ENCODE data around the gene HIKESHI.

GRCh38 chr11:86380295-86381059, 78.4 kb downstream of the HIKESHI start:
- TF ChIP-seq CTCF (IDR thresholded peaks at IDR 0.05; ENCODE audit: low read depth, low read length) (no peak), POLR2A (IDR thresholded peaks at IDR 0.05; ENCODE audit: extremely low read depth, insufficient read length) (no peak), MYC (IDR thresholded peaks at IDR 0.05; ENCODE audit: low read depth, low read length) (no peak)

Data from NB4 (cell line).